Endometrium (tissue), 2 donors: ENCODE data around the gene PRAMEF13.
"Not testable (repeated sequence)": the region's sequence is repeated elsewhere in the genome, so short reads cannot be mapped to it uniquely, and the experiment has no call there.

Experiments used
- FAIRE-seq: peaks from 2 replicates; lab custom pipeline; 2012; peaks lifted over from hg19 to GRCh38; lab: Jason Lieb, UNC
- donor health status: control.
- donor health status: control.

Gene PRAMEF13

GRCh38 chr1:13201309-13201708, at the start of gene PRAMEF13:
Gene PRAMEF13 (minus strand): TSS chr1:13201409. CDS start chr1:13199589, 1,820 bp downstream.
- FAIRE-seq: not testable (repeated sequence)

- not testable (repeated sequence) for FAIRE-seq
Measured at GRCh38 chr1:13247122-13247521, 45.9 kb upstream of the PRAMEF13 start.

- FAIRE-seq: not testable (repeated sequence)
Measured at GRCh38 chr1:13246554-13246871, 45.3 kb upstream of the PRAMEF13 start.

- not testable (repeated sequence) for FAIRE-seq
Measured at GRCh38 chr1:13245841-13246553, 44.8 kb upstream of the PRAMEF13 start.

GRCh38 chr1:13243536-13244263, 42.5 kb upstream of the PRAMEF13 start:
- FAIRE-seq: not testable (repeated sequence)

GRCh38 chr1:13239633-13240032, 38.4 kb upstream of the PRAMEF13 start:
- not testable (repeated sequence) for FAIRE-seq

- FAIRE-seq: not testable (repeated sequence)
Measured at GRCh38 chr1:13237572-13237971, 36.4 kb upstream of the PRAMEF13 start.

GRCh38 chr1:13234057-13234456, 32.8 kb upstream of the PRAMEF13 start:
- FAIRE-seq: not testable (repeated sequence)

- FAIRE-seq: not testable (repeated sequence)
Measured at GRCh38 chr1:13232056-13232455, 30.8 kb upstream of the PRAMEF13 start.

GRCh38 chr1:13231061-13231750, 30.0 kb upstream of the PRAMEF13 start:
- not testable (repeated sequence) for FAIRE-seq

- not testable (repeated sequence) for FAIRE-seq
Measured at GRCh38 chr1:13230601-13231000, 29.4 kb upstream of the PRAMEF13 start.

- FAIRE-seq: not testable (repeated sequence)
Measured at GRCh38 chr1:13230096-13230495, 28.9 kb upstream of the PRAMEF13 start.

- no peak for FAIRE-seq
Measured at GRCh38 chr1:13228343-13228781, 27.2 kb upstream of the PRAMEF13 start.

GRCh38 chr1:13227271-13228055, 26.3 kb upstream of the PRAMEF13 start:
- not testable (repeated sequence) for FAIRE-seq

- not testable (repeated sequence) for FAIRE-seq
Measured at GRCh38 chr1:13225675-13226204, 24.5 kb upstream of the PRAMEF13 start, which contains the start of gene PRAMEF18. Gene PRAMEF18 (minus strand): TSS chr1:13226154. CDS start chr1:13226106, 48 bp downstream.

GRCh38 chr1:13224480-13225060, 23.4 kb upstream of the PRAMEF13 start:
- FAIRE-seq: no peak

- FAIRE-seq: not testable (repeated sequence)
Measured at GRCh38 chr1:13222788-13223187, 21.6 kb upstream of the PRAMEF13 start.

- not testable (repeated sequence) for FAIRE-seq
Measured at GRCh38 chr1:13219203-13219602, 18.0 kb upstream of the PRAMEF13 start.

- FAIRE-seq: not testable (repeated sequence)
Measured at GRCh38 chr1:13216619-13217018, 15.4 kb upstream of the PRAMEF13 start.

- FAIRE-seq: not testable (repeated sequence)
Measured at GRCh38 chr1:13208712-13209111, 7.5 kb upstream of the PRAMEF13 start.

- FAIRE-seq: not testable (repeated sequence)
Measured at GRCh38 chr1:13171548-13171947, 29.7 kb downstream of the PRAMEF13 start, which contains the start of gene PRAMEF9. Gene PRAMEF9 (plus strand): TSS chr1:13171848. CDS start chr1:13175281, 3,433 bp downstream.
